Measurements from ENCODE around the gene TEX36. TPM values are rescaled to one million over a fixed set of nuclear protein-coding genes. Genes with fewer than 3 reads are reported as not detected.

The TEX36 gene
- total RNA-seq, 2 experiments from 2014 or later, result not detected

GRCh38 chr10:125609859-125610258, 73.1 kb downstream of the TEX36 start:
- no peak overlapping the region for H3K4me3 Mint-ChIP-seq
- ChIA-PET CTCF (no interaction called here), POLR2A (no interaction called here)
- no peaks in the 10 kb centered on the region for H3K27me3 Mint-ChIP-seq
- no peak for DNase-seq
- H3K27ac Mint-ChIP-seq, result no peak overlapping the region
- H3K9me3 Mint-ChIP-seq, result no peaks in the 10 kb centered on the region
- no peaks in the 10 kb centered on the region for H3K4me1 Mint-ChIP-seq
- no peaks in the 10 kb centered on the region for H3K36me3 Mint-ChIP-seq (ENCODE audit: low read depth)

- Mint-ChIP-seq H3K4me1 (no peaks in the 10 kb centered on the region), H3K36me3 (ENCODE audit: low read depth) (no peaks in the 10 kb centered on the region)
- CTCF ChIA-PET, result no interaction called here
Measured at GRCh38 chr10:125608474-125608873, 74.5 kb downstream of the TEX36 start.

GRCh38 chr10:125607689-125608290, 75.2 kb downstream of the TEX36 start:
- ChIA-PET CTCF (no interaction called here), POLR2A (no interaction called here)
- no peaks in the 10 kb centered on the region for H3K36me3 Mint-ChIP-seq (ENCODE audit: low read depth)
- no peak overlapping the region for H3K4me3 Mint-ChIP-seq
- no peak for DNase-seq
- H3K9me3 Mint-ChIP-seq, result no peaks in the 10 kb centered on the region
- H3K27me3 Mint-ChIP-seq, result no peaks in the 10 kb centered on the region
- H3K4me1 Mint-ChIP-seq, result no peaks in the 10 kb centered on the region
- H3K27ac Mint-ChIP-seq, result no peak overlapping the region

More at GRCh38 chr10:125608474-125608873, 74.5 kb downstream of the TEX36 start:
- POLR2A ChIA-PET, result no interaction called here
- Mint-ChIP-seq H3K9me3 (no peaks in the 10 kb centered on the region), H3K27me3 (no peaks in the 10 kb centered on the region), H3K4me3 (no peak overlapping the region), H3K27ac (no peak overlapping the region)
- DNase-seq, result no peak

- no peaks in the 10 kb centered on the region for H3K27me3 Mint-ChIP-seq
- peaks cover 3% of the 10 kb centered on the region for H3K9me3 Mint-ChIP-seq
- ChIA-PET POLR2A (no interaction called here), CTCF (no interaction called here)
- no peak for DNase-seq
- no peaks in the 10 kb centered on the region for H3K4me1 Mint-ChIP-seq
- H3K36me3 Mint-ChIP-seq (ENCODE audit: low read depth), result no peaks in the 10 kb centered on the region
- H3K4me3 Mint-ChIP-seq, result no peak overlapping the region
- H3K27ac Mint-ChIP-seq, result no peak overlapping the region
Measured at GRCh38 chr10:125606414-125607010, 76.5 kb downstream of the TEX36 start.

Other genes with a start within 250 kb of the TEX36 start
- 10 to 100 TPM; 31.3 to 33.8 TPM for gene EDRF1, start 36.5 kb upstream of the TEX36 start, total RNA-seq
- gene MMP21, start 92.7 kb upstream of the TEX36 start, total RNA-seq, result not detected
- 10 to 100 TPM; 35.9 to 38.3 TPM for gene UROS, start 140.1 kb upstream of the TEX36 start, total RNA-seq
- gene BCCIP, start 140.4 kb upstream of the TEX36 start, total RNA-seq, result 10 to 100 TPM; 44.5 to 48.8 TPM
- 10 to 100 TPM in 1 of 2 experiments, 1 to 10 TPM in 1; 9.6 to 11.1 TPM for gene DHX32, start 198.1 kb upstream of the TEX36 start, total RNA-seq
- under 1 TPM; 0.63 to 0.68 TPM for gene FANK1, start 213.4 kb upstream of the TEX36 start, total RNA-seq